Neural cell (in vitro differentiated cells): ENCODE data around the gene SPTLC2.
A peak's percentile ranks its signal among the peaks of the same experiment; 100 is the strongest.

Experiments used
- CTCF ChIP-seq: fragments of 450-650 bp; IDR thresholded peaks from 2 replicates; pipeline ENCODE4 v1.5.1; 2014; ENCODE audit warnings: antibody characterized with exemption, mild to moderate bottlenecking, moderate library complexity; ENCODE audit not compliant: poor library complexity, severe bottlenecking
- EP300 ChIP-seq: fragments of 450-650 bp; conservative IDR thresholded peaks from 2 replicates; pipeline ENCODE4 v1.6.1; 2014; ENCODE audit warnings: antibody characterized with exemption, mild to moderate bottlenecking, moderate library complexity; ENCODE audit not compliant: poor library complexity, severe bottlenecking
- EZH2 ChIP-seq: fragments of 200-600, 300-800 bp; shearing (Covaris generic), sonication (generic); IDR thresholded peaks from 2 replicates; pipeline ENCODE4 v1.6.1; 2014; ENCODE audit warnings: antibody characterized with exemption, low read length, borderline replicate concordance, mild to moderate bottlenecking; ENCODE audit not compliant: insufficient read depth, poor library complexity, severe bottlenecking
- POLR2AphosphoS5 ChIP-seq: IDR thresholded peaks from 2 replicates; pipeline ENCODE4 v1.6.1; 2012
- RAD21 ChIP-seq: fragments of 450-650 bp; conservative IDR thresholded peaks from 2 replicates; pipeline ENCODE4 v1.6.1; 2014; ENCODE audit warnings: antibody characterized with exemption, mild to moderate bottlenecking, moderate library complexity
- REST ChIP-seq: IDR thresholded peaks from 2 replicates; pipeline ENCODE4 v1.6.1; 2012; ENCODE audit warnings: borderline replicate concordance
- SMC3 ChIP-seq: fragments of 450-650 bp; conservative IDR thresholded peaks from 2 replicates; pipeline ENCODE4 v1.6.1; 2014; ENCODE audit warnings: antibody characterized with exemption, mild to moderate bottlenecking, moderate library complexity; ENCODE audit not compliant: poor library complexity

GRCh38 chr14:77498120-77498979, 118.1 kb downstream of the SPTLC2 start, which contains the start of gene ISM2:
- TF ChIP-seq EZH2 (no peak), CTCF (no peak), RAD21 (peak; percentile 21), REST (no peak), EP300 (no peak), SMC3 (no peak), POLR2AphosphoS5 (peak; percentile 43)
